B cell (primary cell): ENCODE results near the gene MOSPD3.

ENCODE experiments used
- CTCF ChIP-seq: fragments of 200-600 bp; IDR thresholded peaks from one replicate; pipeline ENCODE4 v1.8.0; 2022; ENCODE audit warnings: antibody characterized with exemption, mild to moderate bottlenecking
- EZH2 ChIP-seq: IDR thresholded peaks from 2 replicates; pipeline ENCODE4 v1.6.1; 2012; ENCODE audit warnings: borderline replicate concordance, low read depth, mild to moderate bottlenecking, moderate library complexity, low read length; ENCODE audit not compliant: insufficient read depth, poor library complexity, severe bottlenecking

GRCh38 chr7:100591596-100591995, 20.7 kb upstream of the MOSPD3 start:
- TF ChIP-seq CTCF = no peak
- no peak for TF ChIP-seq EZH2
